NT2/D1 (cell line): ENCODE data around the gene ZFAND6.

Experiments
- SUZ12 ChIP-seq: IDR thresholded peaks from 2 replicates; pipeline ENCODE4 v1.6.1; 2011; ENCODE audit not compliant: insufficient read length, insufficient read depth; ENCODE audit errors: extremely low read depth
- YY1 ChIP-seq: IDR thresholded peaks from 2 replicates; pipeline ENCODE4 v1.6.1; 2011; ENCODE audit not compliant: insufficient read length, insufficient read depth
- ZNF274 ChIP-seq: IDR thresholded peaks from 2 replicates; pipeline ENCODE4 v1.6.1; 2011; ENCODE audit warnings: mild to moderate bottlenecking, low read depth, low read length

DNA sequence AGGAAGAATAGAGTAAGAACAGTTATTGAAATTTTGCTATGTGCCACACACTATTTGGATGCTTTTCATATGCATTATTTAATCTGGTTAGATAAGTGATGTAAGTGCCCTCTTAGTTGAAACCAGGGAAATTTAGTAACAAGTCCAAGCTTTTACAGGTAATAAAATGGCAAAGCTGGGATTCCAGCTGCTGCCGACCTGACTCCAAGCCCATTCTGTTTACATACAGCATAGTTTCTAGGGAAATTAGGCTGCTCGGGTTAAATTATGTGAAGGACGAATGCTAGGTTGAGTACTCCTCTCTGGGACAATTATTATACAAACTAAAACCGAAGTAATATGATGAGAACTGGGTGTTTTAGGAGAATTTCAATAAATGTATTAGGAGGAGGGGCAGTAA, 54.6 kb downstream of the ZFAND6 start:
- TF ChIP-seq SUZ12: no peak
- no peak for TF ChIP-seq YY1
- TF ChIP-seq ZNF274: no peak
